ENCODE results near the gene LIN7B. TPM values are rescaled to one million over a fixed set of nuclear protein-coding genes. Genes with fewer than 3 reads are reported as not detected.

The LIN7B gene
- total RNA-seq, 1 experiment from 2014 or later = 7.0 TPM

DNA sequence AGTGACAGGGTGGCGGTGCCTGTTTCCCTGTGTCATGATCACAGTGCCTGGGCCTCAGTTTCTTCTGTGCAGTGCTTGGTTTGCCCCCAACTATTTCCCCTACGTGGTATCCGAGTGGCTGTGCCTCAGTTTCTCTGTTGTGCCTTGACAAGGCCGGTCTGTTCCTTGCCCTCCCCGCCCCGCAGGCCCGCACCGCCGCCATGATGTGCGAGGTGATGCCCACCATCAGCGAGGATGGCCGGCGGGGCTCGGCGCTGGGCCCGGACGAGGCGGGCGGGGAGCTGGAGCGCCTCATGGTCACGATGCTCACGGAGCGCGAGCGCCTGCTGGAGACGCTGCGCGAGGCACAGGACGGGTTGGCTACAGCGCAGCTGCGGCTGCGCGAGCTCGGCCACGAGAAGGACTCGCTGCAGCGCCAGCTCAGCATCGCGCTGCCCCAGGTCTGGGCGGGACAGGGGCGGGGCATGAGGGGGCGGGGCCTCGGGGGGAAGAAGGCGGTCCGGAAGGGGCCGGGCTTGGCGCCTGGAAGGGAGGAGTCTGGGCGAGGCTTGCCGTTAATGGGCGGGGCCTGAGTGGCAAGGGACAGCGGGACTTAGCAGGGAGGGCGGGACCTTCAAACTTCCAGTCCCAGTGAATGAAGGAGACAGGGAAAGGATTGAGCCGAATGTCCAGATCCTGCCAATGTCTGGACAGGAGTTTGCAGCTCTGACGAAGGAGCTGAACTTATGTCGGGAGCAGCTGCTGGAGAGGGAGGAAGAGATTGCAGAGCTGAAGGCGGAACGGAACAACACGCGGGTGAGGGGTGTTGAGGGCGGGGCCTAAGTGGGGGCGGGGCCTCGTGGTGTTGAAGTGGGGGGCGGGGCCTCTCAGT is 13.7 kb downstream of the LIN7B start:
- CTCF ChIA-PET = interaction anchor here (0.6 to 1.1 kb wide), 11 partner anchors 10 to 1201 kb away, joined by 3 to 13 read pairs (median 7); partner anchors contain the start of genes LIN7B, PLA2G4C and RUVBL2
- BruUV-seq (replicated peaks) = no TSS peak
- intact Hi-C loops (cut with micrococcal nuclease; ENCODE audit: unreplicated experiment) = loop anchor here (1.0 kb wide), 1 partner anchor 42 kb away; no protein-coding TSS in a partner anchor
- peak; percentile 99 for DNase-seq
- Mint-ChIP-seq H3K4me3 (ENCODE audit: low read depth, unreplicated experiment) (peak overlapping the region; percentile 60), H3K27ac (ENCODE audit: unreplicated experiment) (peak overlapping the region; percentile 55), H3K36me3 (ENCODE audit: insufficient read depth, unreplicated experiment) (peaks cover 12% of the 10 kb centered on the region), H3K9me3 (ENCODE audit: low read depth, unreplicated experiment) (peaks cover 2% of the 10 kb centered on the region), H3K4me1 (ENCODE audit: low read depth, unreplicated experiment) (peaks cover 13% of the 10 kb centered on the region), H3K27me3 (ENCODE audit: unreplicated experiment) (peaks cover under 1% of the 10 kb centered on the region)
- TF ChIP-seq, protein P1, sequence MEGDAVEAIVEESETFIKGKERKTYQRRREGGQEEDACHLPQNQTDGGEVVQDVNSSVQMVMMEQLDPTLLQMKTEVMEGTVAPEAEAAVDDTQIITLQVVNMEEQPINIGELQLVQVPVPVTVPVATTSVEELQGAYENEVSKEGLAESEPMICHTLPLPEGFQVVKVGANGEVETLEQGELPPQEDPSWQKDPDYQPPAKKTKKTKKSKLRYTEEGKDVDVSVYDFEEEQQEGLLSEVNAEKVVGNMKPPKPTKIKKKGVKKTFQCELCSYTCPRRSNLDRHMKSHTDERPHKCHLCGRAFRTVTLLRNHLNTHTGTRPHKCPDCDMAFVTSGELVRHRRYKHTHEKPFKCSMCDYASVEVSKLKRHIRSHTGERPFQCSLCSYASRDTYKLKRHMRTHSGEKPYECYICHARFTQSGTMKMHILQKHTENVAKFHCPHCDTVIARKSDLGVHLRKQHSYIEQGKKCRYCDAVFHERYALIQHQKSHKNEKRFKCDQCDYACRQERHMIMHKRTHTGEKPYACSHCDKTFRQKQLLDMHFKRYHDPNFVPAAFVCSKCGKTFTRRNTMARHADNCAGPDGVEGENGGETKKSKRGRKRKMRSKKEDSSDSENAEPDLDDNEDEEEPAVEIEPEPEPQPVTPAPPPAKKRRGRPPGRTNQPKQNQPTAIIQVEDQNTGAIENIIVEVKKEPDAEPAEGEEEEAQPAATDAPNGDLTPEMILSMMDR (IDR thresholded peaks at IDR 0.05; ENCODE audit: unreplicated experiment) = peak; percentile 24

DNA sequence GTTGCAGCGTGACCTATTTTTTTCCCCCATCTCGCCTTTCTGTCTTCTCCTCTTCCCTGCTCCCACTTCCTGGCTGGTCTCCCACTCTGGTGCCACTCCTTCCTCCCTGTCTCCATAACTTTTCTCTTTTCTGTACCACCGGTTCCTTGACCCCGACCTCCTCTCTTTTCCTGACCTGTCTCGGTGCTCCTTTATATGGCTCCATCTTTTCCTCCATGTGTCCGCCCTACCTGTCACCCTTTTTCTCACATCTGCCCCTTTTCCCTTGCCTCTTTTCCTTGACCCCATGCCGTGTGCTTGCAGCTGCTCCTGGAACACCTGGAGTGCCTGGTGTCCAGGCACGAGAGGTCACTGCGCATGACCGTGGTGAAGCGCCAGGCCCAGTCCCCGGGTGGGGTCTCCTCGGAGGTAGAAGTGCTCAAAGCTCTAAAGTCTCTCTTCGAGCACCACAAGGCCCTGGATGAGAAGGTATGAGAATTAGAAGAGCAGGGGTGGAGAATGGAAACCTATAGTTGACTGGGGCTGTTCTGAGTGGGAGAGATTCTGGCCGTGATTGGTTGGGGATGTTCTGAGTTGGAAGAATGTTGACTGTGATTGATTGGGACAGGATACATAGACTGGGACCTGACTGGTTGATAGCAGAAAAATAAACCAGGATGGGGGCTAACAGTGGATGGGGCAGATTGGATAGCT is 14.5 kb downstream of the LIN7B start:
- Mint-ChIP-seq H3K36me3 (ENCODE audit: insufficient read depth, unreplicated experiment) (peaks cover 12% of the 10 kb centered on the region), H3K4me3 (ENCODE audit: low read depth, unreplicated experiment) (peak overlapping the region; percentile 60), H3K9me3 (ENCODE audit: low read depth, unreplicated experiment) (peaks cover 2% of the 10 kb centered on the region), H3K27ac (ENCODE audit: unreplicated experiment) (peak overlapping the region; percentile 55), H3K27me3 (ENCODE audit: unreplicated experiment) (no peaks in the 10 kb centered on the region), H3K4me1 (ENCODE audit: low read depth, unreplicated experiment) (peaks cover 13% of the 10 kb centered on the region)
- no TSS peak for BruUV-seq (replicated peaks)
- DNase-seq = no peak
- intact Hi-C loops (cut with micrococcal nuclease; ENCODE audit: unreplicated experiment) = loop anchor here (1.0 kb wide), 1 partner anchor 42 kb away; no protein-coding TSS in a partner anchor
- TF ChIP-seq, protein P1 (IDR thresholded peaks at IDR 0.05; ENCODE audit: unreplicated experiment) = no peak
- CTCF ChIA-PET = interaction anchor here (0.6 to 1.1 kb wide), 4 partner anchors 11 to 153 kb away, joined by 7 to 13 read pairs (median 8); no protein-coding TSS in a partner anchor

DNA sequence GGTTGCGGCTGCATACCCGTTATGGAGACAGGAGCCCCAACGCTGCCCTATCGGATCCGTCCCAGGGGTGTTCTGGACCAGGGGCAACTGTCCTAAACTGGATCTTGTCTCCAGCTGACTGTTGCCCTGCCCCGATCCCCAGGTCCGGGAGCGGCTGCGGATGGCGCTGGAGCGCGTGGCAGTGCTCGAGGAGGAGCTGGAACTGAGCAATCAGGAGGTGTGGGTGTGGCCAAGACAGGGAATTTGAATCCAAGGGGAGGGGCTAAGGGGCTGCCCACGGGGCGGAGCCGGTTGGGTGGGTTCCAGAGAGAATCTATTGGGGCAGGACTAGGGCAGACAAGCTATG is 15.0 kb downstream of the LIN7B start:
- Mint-ChIP-seq H3K4me3 (ENCODE audit: low read depth, unreplicated experiment) (no peak overlapping the region), H3K27ac (ENCODE audit: unreplicated experiment) (no peak overlapping the region), H3K9me3 (ENCODE audit: low read depth, unreplicated experiment) (peaks cover 2% of the 10 kb centered on the region), H3K36me3 (ENCODE audit: insufficient read depth, unreplicated experiment) (peaks cover 12% of the 10 kb centered on the region), H3K4me1 (ENCODE audit: low read depth, unreplicated experiment) (peaks cover 13% of the 10 kb centered on the region), H3K27me3 (ENCODE audit: unreplicated experiment) (no peaks in the 10 kb centered on the region)
- DNase-seq = no peak
- CTCF ChIA-PET = interaction anchor here (0.6 kb wide), 1 partner anchor 154 kb away, joined by 7 read pairs; no protein-coding TSS in a partner anchor
- TF ChIP-seq, protein P1 (IDR thresholded peaks at IDR 0.05; ENCODE audit: unreplicated experiment) = no peak
- BruUV-seq (replicated peaks) = no TSS peak
- intact Hi-C loops (cut with micrococcal nuclease; ENCODE audit: unreplicated experiment) = no loop called here

DNA sequence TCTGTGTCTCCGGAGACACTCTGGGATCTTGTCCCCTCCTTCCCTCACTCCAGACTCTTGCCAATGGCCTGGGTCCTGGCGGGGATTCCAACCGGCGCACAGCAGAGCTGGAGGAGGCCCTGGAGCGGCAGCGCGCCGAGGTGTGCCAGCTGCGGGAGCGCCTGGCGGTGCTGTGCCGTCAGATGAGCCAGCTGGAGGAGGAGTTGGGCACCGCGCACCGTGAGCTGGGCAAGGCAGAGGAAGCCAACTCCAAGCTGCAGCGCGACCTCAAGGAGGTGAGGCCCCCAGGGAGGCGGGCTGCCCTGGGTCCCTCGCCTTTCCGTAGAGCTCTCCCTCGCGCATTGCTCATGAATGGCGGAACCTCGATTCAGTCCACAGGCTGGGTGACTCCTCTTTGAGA is 16.2 kb downstream of the LIN7B start:
- Mint-ChIP-seq H3K27me3 (ENCODE audit: unreplicated experiment) (no peaks in the 10 kb centered on the region), H3K9me3 (ENCODE audit: low read depth, unreplicated experiment) (peaks cover 2% of the 10 kb centered on the region), H3K4me1 (ENCODE audit: low read depth, unreplicated experiment) (peaks cover 13% of the 10 kb centered on the region), H3K4me3 (ENCODE audit: low read depth, unreplicated experiment) (no peak overlapping the region), H3K27ac (ENCODE audit: unreplicated experiment) (no peak overlapping the region), H3K36me3 (ENCODE audit: insufficient read depth, unreplicated experiment) (peaks cover 12% of the 10 kb centered on the region)
- no peak for DNase-seq
- CTCF ChIA-PET = no interaction called here
- intact Hi-C loops (cut with micrococcal nuclease; ENCODE audit: unreplicated experiment) = no loop called here
- no TSS peak for BruUV-seq (replicated peaks)
- TF ChIP-seq, protein P1 (IDR thresholded peaks at IDR 0.05; ENCODE audit: unreplicated experiment) = no peak
